Heart right ventricle (tissue), 16 donors: ENCODE measurements around the gene COPS8. TPM values are rescaled to one million over a fixed set of nuclear protein-coding genes. Genes with fewer than 3 reads are reported as not detected.
A peak's percentile ranks its signal among the peaks of the same experiment; 100 is the strongest.

Source experiments
- ATAC-seq, 8 donors: fragments of 200-7000 bp; cut with Tn5 transposase; one replicate each; pipeline ENCODE4 v1.9.1; 2020; ENCODE audit warnings: mild to moderate bottlenecking in 8 of 8, moderate library complexity in 8 of 8, moderate number of reproducible peaks in 1 of 8
- DNase-seq, 2 donors: peaks; one replicate each; pipeline ENCODE4 v3.0.0-alpha.2; 2020
- H3K27ac ChIP-seq, 10 donors: fragments of 200-600 bp; sonication (generic) in 2 of 10; one replicate each; pipeline versions ENCODE4 v1.5.0 to v1.8.0; 2020 to 2022; ENCODE audit warnings: mild to moderate bottlenecking in 3 of 10
- H3K27me3 ChIP-seq, 7 donors: fragments of 200-600 bp; one replicate each; pipeline ENCODE4 v1.8.0; 2021 to 2022; ENCODE audit warnings: mild to moderate bottlenecking in 2 of 7
- H3K36me3 ChIP-seq, 9 donors: fragments of 200-600 bp; sonication (generic) in 1 of 9; one replicate each; pipeline versions ENCODE4 v1.5.0 to v1.8.0; 2020 to 2022; ENCODE audit warnings: mild to moderate bottlenecking in 2 of 9
- H3K4me1 ChIP-seq, 9 donors: fragments of 200-600 bp; sonication (generic) in 1 of 9; one replicate each; pipeline versions ENCODE4 v1.5.0 to v1.8.0; 2020 to 2022; ENCODE audit warnings: mild to moderate bottlenecking in 4 of 9
- H3K4me3 ChIP-seq, 10 donors: fragments of 200-600 bp; sonication (generic) in 2 of 10; one replicate each; pipeline versions ENCODE4 v1.5.0 to v1.8.0; 2020 to 2022; ENCODE audit warnings: mild to moderate bottlenecking in 7 of 10, moderate library complexity in 2 of 10
- H3K9me3 ChIP-seq, 11 donors: fragments of 200-600 bp in 10 of 11; sonication (generic) in 2 of 11; one replicate each; pipeline versions ENCODE4 v1.5.0 to v1.8.0; 2013 to 2022; ENCODE audit warnings: mild to moderate bottlenecking in 2 of 11, control low read depth in 1 of 11, moderate library complexity in 1 of 11
- WGBS, 2 donors: extraction: QIAGEN DNeasy Blood & Tissue Kit; methylation state at CpG; one replicate each; pipeline ENCODE4 v1.1.7; 2013; ENCODE audit warnings: inconsistent platforms in 1 of 2; 5-methylcytosine and 5-hydroxymethylcytosine counted together
- intact Hi-C, 10 donors: fragments of 100-400 bp; cut with DNase I; formaldehyde crosslinking; loops; one replicate each; pipeline versions ENCODE4 v1.11.1 to v1.14.2; 2022
- polyA plus RNA-seq, 2 donors: library from polyadenylated mRNA; stranded (reverse); fragments of 200-250 nt; gene quantifications; one replicate each; pipeline ENCODE4 v1.2.3, GENCODE V29; 2013
- total RNA-seq, 10 donors: library from RNA; stranded (reverse); fragmentation: NEBNext Ultra II Directional in 3 of 10; extraction: Animal tissue kit (Norgen Biotek cat#: 25700) in 3 of 10; gene quantifications; one replicate each; pipeline versions ENCODE4 v1.2.1 to v1.2.4, GENCODE V29; 2021 to 2023
- TF ChIP-seq, protein P1 (sequence below), 9 donors: fragments of 200-600 bp; sonication (generic) in 2 of 9; IDR thresholded peaks; one replicate each; pipeline versions ENCODE4 v1.5.0 to v1.8.0; 2021 to 2022; ENCODE audit warnings: antibody characterized with exemption in 9 of 9, mild to moderate bottlenecking in 5 of 9, moderate library complexity in 1 of 9
- donor health status: Arrhythmogenic right ventricular cardiomyopathy.
- donor health status: ischemic (EF 13 %, LVEDD 7.1; RV severe dilation, severe dysfunction).
- donor health status: healthy with polysubstance abuse.
- donor health status: DM: no; HTN: yes; CAD: no.
- donor health status: DM: no; HTN: no; CAD: no.
- donor health status: ischemic (EF 25% LVEDD 6.9; RV normal size, moderate dysfunction).
- donor health status: ischemic (EF 25% LVEDD 5.7; RV mildly dilated, moderate dysfunction).
- donor health status: healthy.
- donor health status: DM: yes; HTN: yes; CAD: no.
- donor health status: Ischemic cardiomyopathy.
- donor health status: ischemic (EF 35%, LVEDD 5.7; RV mildly dilated, moderate dysfunction).
- donor health status: nonischemic (EF 11% LVEDD 7.7; RV severe dilation, severe dysfunction).
- donor health status: DM: yes; HTN: yes; CAD: no.
- donor health status: PGD.
- donor health status: ischemic (EF 29% LVEDD 5.4; RV normal size, mild dysfunction).
- donor health status: nonischemic (EF 23%, LVEDD 6.1; RV moderate dilation, normal function).

The COPS8 gene
- total and polyA plus RNA-seq, 12 donors: 22.0 to 143 (median 92.2) TPM

DNA sequence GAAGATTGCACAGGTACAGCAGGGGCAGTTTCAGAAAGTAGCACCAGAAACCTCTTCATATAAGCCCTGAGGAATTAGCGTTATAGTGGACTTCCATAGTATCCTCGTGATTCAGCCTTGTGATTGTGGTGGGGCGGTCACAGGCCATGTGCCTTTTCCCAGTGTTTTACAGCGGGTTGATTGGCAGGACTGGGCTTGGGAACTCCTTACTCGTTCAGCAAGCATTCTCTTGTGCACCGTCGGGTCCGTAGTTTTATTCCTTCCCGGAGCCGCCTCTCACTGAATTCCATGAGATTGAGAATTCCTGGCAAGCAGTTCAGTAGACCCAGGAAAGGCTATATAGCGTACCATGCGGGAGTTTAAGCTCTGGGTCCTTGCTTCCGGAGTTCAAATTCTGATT, 5.2 kb downstream of the COPS8 start:
- TF ChIP-seq, protein P1, sequence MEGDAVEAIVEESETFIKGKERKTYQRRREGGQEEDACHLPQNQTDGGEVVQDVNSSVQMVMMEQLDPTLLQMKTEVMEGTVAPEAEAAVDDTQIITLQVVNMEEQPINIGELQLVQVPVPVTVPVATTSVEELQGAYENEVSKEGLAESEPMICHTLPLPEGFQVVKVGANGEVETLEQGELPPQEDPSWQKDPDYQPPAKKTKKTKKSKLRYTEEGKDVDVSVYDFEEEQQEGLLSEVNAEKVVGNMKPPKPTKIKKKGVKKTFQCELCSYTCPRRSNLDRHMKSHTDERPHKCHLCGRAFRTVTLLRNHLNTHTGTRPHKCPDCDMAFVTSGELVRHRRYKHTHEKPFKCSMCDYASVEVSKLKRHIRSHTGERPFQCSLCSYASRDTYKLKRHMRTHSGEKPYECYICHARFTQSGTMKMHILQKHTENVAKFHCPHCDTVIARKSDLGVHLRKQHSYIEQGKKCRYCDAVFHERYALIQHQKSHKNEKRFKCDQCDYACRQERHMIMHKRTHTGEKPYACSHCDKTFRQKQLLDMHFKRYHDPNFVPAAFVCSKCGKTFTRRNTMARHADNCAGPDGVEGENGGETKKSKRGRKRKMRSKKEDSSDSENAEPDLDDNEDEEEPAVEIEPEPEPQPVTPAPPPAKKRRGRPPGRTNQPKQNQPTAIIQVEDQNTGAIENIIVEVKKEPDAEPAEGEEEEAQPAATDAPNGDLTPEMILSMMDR (IDR thresholded peaks at IDR 0.05): no peak
- H3K27me3 ChIP-seq: no peaks in the 10 kb centered on the region
- H3K36me3 ChIP-seq: peaks cover 0 to 77% (median 16%) of the 10 kb centered on the region in 9 donors
- peak overlapping the region in 2 of 10 donors; percentile 50 to 62 for H3K27ac ChIP-seq
- no peak overlapping the region for H3K4me3 ChIP-seq
- intact Hi-C loops: loop anchor here in 4 of 10 donors (10.0 kb wide), 2 partner anchors 324 to 484 kb away; partner anchors contain the start of gene COL6A3 (in 1 of the 4)
- ATAC-seq (no peak), DNase-seq (no peak)
- H3K4me1 ChIP-seq: peaks cover 0 to 58% (median 30%) of the 10 kb centered on the region in 9 donors
- no peaks in the 10 kb centered on the region for H3K9me3 ChIP-seq
- WGBS, 2 donors: 86 to 90% methylated on average over 13 of the region's 13 CpGs

DNA sequence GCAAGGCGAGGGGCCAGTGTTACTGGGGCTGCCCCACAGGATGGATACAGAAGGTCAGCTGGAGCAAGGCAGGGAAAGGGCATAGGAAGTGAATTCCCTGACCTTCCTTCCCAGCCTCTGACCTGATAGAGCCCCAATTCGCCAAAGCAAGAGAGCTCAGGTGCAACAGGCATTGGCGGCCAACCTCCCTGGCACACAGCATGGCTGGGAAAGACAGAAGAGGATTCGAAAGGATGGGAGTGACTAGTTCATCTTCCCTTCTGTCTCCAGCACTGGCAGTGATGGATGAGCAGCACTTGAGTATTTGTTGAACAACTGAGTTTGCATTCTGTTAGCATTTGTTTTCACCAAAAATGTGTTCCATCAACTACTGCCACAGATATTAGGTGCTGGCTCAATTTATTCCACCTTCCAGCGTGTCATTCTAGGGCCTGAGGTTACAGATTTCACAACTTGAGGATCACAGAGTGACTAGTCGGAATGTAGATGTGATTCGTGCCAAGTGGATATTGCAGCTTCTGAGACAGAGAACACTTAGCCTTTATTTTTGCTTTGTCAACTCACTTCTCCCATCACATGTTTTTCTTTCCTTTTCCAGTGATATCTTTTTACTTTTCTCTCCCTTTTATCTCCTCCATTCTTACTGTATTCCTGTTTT, 6.2 kb downstream of the COPS8 start:
- DNase-seq (no peak), ATAC-seq (peak in 4 of 8 donors; percentile 35 to 81 (median 44))
- Histone ChIP-seq H3K9me3 (no peaks in the 10 kb centered on the region), H3K4me3 (no peak overlapping the region), H3K4me1 (peaks cover 0 to 58% (median 25%) of the 10 kb centered on the region in 9 donors), H3K27ac (peak overlapping the region in 4 of 10 donors; percentile 13 to 62 (median 43)), H3K36me3 (peaks cover 0 to 87% (median 26%) of the 10 kb centered on the region in 9 donors), H3K27me3 (no peaks in the 10 kb centered on the region)
- TF ChIP-seq, protein P1 (IDR thresholded peaks at IDR 0.05): no peak
- intact Hi-C loops: loop anchor here in 5 of 10 donors (2.0 to 10.0 kb wide), 3 partner anchors 323 to 483 kb away; partner anchors contain the start of gene COL6A3 (in 1 of the 5)
- WGBS, 2 donors: 66 to 72% methylated on average over 7 of the region's 7 CpGs

DNA sequence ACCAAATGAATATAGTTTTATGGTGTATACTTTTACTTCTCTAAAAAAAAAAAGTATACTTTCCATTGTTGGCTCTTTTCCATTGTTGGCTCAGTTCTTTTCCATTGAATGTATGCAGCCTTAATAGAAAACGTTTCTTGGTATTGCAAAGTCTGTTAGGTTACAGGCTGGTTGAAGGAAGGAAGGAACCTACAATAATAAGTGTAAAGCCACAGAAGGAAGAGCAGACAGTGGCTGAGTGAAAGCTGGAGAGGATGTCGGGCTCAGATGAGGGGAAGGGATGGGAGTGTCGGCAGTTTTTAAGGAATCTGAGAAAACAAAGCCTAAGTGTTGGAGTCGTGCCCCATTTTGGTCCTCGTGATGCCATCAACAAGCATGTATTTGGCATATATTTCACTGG, 6.8 kb downstream of the COPS8 start:
- H3K4me3 ChIP-seq: no peak overlapping the region

More for the DNA sequence above, 6.8 kb downstream of the COPS8 start:
- TF ChIP-seq, protein P1 (IDR thresholded peaks at IDR 0.05): no peak
- Histone ChIP-seq H3K4me1 (peaks cover 0 to 58% (median 21%) of the 10 kb centered on the region in 9 donors), H3K36me3 (peaks cover 0 to 91% (median 32%) of the 10 kb centered on the region in 9 donors), H3K27ac (peak overlapping the region in 4 of 10 donors; percentile 7 to 62 (median 36)), H3K9me3 (no peaks in the 10 kb centered on the region), H3K27me3 (no peaks in the 10 kb centered on the region)
- WGBS, 2 donors: 59 to 63% methylated on average over 5 of the region's 5 CpGs
- ATAC-seq: peak in 2 of 8 donors; percentile 7 to 20
- DNase-seq: no peak
- intact Hi-C loops: loop anchor here in 5 of 10 donors (2.0 to 10.0 kb wide), 3 partner anchors 322 to 482 kb away; partner anchors contain the start of gene COL6A3 (in 1 of the 5)
